Spleen (tissue), 7 donors: ENCODE data around the gene CDC25A.

Source experiments
- CTCF ChIP-seq, 11 experiments: fragments of 200-600 bp in 7 of 11; fragments of 450-650 bp in 4 of 11; sonication (generic) in 4 of 11; IDR thresholded peaks in 8 of 11; conservative IDR thresholded peaks in 3 of 11; 1 replicate in 7 of 11; 2 replicates in 4 of 11; pipeline versions ENCODE4 v1.4.0 to v1.8.0; 2016 to 2021; ENCODE audit warnings: antibody characterized with exemption in 11 of 11, inconsistent platforms in 4 of 11, mild to moderate bottlenecking in 1 of 11
- POLR2A ChIP-seq, 3 donors: fragments of 450-650 bp; IDR thresholded peaks; one replicate each; pipeline ENCODE4 v1.5.1; 2017; ENCODE audit warnings: antibody characterized with exemption in 3 of 3, mild to moderate bottlenecking in 1 of 3
- POLR2AphosphoS5 ChIP-seq, 3 donors: sonication (generic); formaldehyde crosslinking; IDR thresholded peaks; one replicate each; pipeline ENCODE4 v1.5.1; 2017; ENCODE audit warnings: antibody characterized with exemption in 3 of 3
- donor health status: DM: no; HTN: no; CAD: no; lungs with moderate emphysema.
- donor health status: DM: no; HTN: no; CAD: no.
- donor health status: DM: no; HTN: no; CAD: no.

- TF ChIP-seq CTCF (IDR thresholded peaks at IDR 0.05 in 8 of 11, conservative IDR thresholded peaks at IDR 0.05 in 3 of 11) (no peak), POLR2AphosphoS5 (IDR thresholded peaks at IDR 0.05) (no peak), POLR2A (IDR thresholded peaks at IDR 0.05) (no peak)
Observed at GRCh38 chr3:48219543-48219942, 31.3 kb upstream of the CDC25A start.
